ENCODE results near the gene CDC42EP5. TPM values are rescaled to one million over a fixed set of nuclear protein-coding genes. Genes with fewer than 3 reads are reported as not detected.

Gene CDC42EP5
- total RNA-seq, 1 experiment from 2014 or later, result 9.5 TPM

- no peak for DNase-seq (ENCODE audit: low read depth)
These were observed 44.5 kb downstream of the CDC42EP5 start for GRCh38 chr19:54428323-54429175.

DNA sequence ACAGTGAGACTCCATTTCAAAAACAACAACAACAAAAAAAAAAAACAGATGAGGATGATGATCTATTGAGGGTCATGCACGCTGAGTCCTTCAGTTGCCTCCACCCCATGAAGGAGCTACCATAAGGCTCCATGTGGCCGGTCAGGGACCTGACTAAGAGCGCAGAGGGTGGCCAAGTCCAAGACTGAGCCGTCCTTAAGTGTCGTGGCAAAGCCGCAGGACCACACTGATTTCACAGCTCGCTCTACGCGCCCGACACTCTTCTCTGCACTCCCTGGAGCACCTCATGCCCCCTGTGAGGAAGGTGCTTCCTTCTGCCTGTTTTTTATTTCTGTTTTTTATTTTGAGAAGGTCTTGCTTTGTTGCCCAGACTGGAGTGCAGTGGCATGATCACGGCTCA lies 45.5 kb downstream of the CDC42EP5 start:
- no peak for DNase-seq (ENCODE audit: low read depth)

DNA sequence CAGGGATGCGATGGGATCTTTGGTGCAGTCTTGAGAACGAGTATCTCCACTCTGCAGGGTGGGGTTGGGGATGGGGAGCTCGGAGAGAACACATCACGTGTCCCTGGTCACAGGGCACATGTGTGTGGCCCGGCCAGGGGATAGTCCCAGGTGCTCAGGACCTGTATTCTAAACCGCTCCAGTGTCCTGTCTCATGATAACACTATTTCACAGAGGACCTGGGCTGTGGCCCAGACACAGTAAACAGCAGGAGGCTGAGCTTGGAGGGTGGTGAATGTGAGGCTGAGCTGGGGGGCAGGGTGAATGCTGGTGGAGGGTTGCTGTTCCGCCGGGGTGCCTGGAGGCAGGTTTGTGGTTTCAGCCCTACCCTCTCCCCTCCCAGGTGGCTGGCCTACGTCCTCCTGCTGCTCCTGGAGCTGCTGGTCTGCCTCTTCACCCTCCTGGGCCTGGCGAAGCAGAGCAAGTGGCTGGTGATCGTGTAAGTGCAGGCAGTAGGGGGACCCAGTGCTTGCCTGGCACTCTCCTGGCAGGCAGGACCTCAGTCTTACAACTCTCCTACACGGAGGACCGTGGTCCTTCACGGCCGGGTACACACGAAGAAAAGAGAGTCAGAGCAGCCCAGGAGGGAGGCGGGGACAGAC lies 46.7 kb downstream of the CDC42EP5 start:
- DNase-seq (ENCODE audit: low read depth), result no peak

- no peak for DNase-seq (ENCODE audit: low read depth)
These were observed 47.7 kb downstream of the CDC42EP5 start for GRCh38 chr19:54425382-54425723.

DNA sequence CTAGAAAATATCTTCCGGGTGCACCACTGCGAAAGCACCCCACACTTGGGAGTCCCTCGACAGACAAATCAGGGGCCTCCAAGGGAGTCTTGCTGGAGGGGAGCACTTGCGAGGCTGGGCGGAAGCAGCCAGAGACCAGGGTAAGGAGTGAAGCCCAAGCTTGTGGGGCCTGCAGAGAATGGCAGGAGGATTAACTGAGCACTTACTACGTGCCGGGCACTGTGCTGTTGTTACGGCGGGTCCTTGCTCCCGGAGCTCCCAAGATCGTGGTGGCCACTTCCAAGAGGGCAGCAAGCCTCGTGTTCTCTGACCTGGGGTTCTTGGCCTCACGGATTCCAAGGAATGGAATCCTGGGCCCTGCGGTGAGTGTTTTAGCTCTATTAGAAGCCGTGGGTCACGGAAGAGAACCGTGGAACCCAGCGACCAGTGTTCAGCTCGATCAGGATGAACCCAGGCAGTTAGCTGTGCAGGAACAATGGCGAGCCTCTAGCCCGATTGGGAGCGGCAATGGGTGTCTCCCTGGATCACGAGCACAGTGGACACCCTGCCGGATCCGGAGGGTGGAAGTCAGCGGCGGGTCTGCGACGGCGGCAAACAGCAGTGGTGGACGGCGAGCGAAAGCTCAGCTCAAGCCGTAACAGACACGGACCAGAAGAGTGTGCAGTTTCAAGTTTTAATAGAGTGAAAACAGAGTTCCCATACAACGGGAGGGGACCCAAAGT lies 48.3 kb downstream of the CDC42EP5 start:
- no peak for DNase-seq (ENCODE audit: low read depth)

GRCh38 chr19:54424201-54424600 lies 48.9 kb downstream of the CDC42EP5 start:
- no peak for DNase-seq (ENCODE audit: low read depth)

DNA sequence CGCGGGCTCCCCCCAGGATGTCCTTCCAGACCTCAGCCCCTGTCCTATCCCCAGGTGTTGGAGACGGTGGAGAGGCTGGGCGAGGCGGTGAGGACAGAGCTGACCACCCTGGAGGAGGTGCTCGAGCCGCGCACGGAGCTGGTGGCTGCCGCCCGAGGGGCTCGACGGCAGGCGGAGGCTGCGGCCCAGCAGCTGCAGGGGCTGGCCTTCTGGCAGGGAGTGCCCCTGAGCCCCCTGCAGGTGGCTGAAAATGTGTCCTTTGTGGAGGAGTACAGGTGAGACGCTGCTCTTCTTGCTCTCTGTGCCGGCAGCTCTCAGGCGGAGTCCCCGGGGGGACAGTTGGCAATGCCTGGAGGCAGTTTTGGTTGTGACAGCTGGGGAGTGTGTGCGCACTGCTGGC lies 51.0 kb downstream of the CDC42EP5 start:
- DNase-seq (ENCODE audit: low read depth), result no peak

GRCh38 chr19:54421521-54421920 lies 51.6 kb downstream of the CDC42EP5 start:
- no peak for DNase-seq (ENCODE audit: low read depth)

DNA sequence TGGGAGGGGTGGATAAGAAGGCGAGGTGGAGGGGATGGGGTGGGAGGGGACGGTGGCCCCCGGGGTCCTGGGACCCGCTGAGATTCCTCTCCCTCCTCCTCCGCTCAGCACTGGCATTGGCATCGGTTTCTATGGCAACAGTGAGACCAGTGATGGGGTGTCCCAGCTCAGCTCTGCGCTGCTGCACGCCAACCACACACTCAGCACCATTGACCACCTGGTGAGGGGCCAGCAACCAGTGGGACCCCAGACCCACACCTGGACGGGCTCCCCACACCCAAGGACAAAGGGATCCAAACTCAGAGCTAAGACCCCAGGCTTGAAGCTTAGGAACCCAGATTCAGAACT lies 52.0 kb downstream of the CDC42EP5 start:
- DNase-seq (ENCODE audit: low read depth), result no peak

- DNase-seq (ENCODE audit: low read depth), result no peak
These were observed 52.5 kb downstream of the CDC42EP5 start for GRCh38 chr19:54420383-54421168.

DNA sequence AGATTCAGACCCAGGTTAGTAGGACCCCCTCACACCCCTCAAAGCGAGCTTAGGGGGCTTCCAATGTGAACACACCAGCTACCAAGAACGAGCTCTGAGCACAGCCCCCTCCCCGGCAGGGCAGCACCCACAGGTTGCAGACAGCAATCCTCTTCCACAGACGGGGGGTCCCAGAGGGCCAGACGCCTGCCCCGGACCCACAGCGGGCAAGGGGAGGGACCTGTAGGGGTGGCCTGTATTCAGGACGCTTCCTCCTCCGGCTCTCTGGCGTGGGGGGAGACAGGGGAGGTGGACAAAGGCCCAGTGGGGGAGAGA lies 53.1 kb downstream of the CDC42EP5 start:
- DNase-seq (ENCODE audit: low read depth), result no peak

DNA sequence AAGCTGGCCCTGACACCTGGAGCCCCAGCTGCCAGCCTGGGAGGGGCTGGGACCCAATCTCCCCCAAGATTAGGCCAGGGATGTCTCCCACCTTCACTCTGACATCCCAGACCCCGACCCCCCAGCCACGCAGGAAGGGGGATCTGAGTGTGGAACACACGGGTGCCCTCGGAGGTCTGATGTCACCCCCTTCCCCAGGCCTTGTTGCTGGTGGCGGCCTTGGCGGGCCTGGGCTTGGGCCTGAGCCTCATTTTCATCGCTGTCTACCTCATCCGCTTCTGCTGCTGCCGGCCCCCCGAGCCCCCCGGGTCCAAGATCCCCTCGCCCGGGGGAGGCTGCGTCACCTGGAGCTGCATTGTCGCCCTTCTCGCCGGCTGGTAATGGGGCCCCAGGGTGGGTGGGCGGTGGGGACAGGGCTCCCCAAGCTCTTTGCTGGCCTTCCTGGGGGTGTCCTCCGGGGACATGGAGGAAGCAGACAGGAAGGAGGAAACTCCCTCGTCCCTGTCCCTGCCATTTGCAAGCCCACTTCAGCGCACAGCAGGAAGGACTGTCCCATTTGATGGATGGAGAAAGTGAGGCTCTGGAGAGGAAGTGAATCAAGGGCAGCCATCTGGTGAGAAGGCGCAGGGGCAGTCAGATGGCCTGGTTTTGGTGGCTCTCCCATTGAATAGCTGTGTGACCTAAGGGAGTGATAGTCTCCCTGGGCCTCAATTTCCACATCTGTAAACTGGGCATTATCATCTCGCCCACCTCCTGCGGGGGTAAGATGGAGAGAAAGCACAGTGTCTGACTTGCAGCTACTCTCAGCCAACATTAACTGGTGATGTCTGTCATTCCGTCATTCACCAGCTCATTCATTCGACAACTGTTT lies 53.9 kb downstream of the CDC42EP5 start:
- DNase-seq (ENCODE audit: low read depth), result no peak

DNA sequence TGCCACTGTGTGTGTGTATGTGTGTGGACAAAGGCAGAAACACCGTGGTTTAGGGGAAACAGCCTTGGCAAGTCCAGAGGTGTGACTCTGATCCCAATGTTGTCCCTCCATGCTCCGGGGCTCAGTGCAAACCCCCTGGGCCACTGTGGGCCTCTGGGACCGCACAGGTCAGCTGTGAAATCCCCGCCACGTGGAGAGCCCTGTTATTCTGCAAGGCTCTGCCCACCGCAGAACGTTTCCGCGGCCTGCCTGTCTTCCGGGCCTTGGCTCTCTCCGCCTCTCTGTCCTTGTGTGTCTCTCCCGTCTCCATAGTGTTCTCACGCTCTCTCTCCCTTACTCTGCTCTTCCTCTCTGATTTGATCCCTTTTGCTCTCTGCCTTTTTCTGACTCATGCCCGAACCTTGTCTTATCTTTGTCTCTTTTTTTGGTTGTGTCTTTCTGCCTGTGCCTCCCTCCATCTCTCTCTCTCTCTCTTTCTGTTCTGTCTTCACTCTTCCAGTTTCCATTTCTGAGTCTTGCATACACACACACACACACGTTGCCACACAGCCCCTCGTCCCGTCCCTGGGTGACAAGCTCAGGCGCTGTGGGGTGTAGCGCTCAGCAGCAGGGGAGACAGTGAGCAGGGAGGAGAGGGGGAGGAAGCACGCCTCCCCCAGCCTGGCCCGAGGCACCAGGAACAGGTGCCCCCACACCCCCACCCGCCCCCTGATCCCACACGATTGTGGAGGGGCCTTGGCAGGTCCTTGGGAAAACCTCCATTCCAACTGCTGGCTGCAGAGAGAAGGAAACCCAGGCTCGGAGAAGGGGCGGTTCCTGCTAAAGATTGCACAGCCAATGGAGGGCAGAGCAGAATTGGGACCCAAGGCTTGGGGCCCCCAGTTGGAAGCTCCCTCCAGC lies 54.8 kb downstream of the CDC42EP5 start:
- DNase-seq (ENCODE audit: low read depth), result peak; percentile 78

DNA sequence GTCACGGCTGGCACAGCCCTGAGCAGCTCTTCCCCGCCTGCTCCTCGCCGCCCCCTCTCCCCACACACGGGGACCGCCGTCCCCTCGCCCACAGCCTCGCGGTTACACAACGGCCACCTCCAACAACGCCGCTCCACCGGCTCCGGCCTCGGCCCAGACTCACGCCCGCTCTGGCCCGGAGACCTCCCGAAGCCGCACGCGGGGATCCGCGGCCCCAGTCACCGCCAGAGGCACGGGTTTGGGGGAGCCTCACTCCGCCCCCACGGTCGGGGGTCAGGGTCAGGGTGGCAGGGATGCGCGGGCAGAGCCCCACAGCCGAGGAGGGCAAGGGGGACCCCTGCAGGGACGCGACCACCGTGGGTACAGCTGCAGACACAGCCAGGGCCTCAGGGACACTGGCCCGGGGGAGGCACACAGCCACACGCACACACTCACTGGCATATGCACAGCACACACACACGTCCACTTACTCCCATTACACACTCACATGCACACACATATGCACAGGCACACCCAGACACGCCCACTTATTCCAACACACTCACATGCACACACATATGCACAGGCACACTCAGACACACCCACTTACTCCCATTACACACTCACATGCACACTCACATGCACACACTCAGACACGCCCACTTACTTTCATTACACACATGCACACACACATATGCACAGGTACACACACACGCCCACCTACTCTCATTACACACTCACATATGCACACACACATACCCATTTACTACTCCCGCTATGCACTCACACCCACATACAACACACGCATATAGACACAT lies 56.2 kb downstream of the CDC42EP5 start:
- DNase-seq (ENCODE audit: low read depth), result no peak

DNA sequence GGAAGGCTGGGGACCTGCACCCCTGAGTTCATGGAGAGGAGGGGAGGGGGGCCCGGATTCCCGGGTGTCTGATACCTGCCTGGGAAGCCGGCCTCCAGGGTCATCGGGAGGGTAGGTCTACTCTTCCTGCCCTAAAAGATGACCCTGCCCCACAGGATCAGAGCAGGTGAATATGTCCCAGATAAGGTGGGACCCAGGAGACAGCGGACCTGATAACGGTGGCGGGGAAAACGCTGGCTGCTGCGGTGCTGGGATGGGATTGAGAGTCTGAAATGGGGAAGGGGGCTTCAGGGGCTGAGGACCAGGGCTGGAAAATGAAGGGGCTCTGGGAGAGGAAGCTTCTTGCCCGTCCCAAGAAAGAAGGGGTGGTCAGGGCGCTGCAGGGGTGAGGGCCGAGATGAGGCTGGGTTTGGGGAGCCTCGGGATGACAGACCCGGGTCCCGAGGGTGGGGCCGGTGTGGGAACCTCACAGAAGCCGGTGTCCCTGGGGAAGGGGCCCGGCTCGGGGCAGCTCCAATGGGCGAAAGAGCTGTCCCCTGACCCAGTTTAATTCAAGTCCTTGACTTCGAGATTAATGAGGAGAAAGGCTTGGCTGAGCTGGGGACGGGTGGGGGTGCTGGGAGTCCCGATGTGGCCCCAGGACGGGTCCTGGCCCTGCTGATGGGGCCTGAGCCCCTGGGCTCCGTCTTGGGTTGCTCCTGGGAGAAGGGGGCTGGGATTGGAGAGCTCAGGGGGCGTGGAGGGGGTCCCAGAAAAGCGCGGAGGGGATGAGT lies 57.0 kb downstream of the CDC42EP5 start:
- DNase-seq (ENCODE audit: low read depth), result no peak

DNA sequence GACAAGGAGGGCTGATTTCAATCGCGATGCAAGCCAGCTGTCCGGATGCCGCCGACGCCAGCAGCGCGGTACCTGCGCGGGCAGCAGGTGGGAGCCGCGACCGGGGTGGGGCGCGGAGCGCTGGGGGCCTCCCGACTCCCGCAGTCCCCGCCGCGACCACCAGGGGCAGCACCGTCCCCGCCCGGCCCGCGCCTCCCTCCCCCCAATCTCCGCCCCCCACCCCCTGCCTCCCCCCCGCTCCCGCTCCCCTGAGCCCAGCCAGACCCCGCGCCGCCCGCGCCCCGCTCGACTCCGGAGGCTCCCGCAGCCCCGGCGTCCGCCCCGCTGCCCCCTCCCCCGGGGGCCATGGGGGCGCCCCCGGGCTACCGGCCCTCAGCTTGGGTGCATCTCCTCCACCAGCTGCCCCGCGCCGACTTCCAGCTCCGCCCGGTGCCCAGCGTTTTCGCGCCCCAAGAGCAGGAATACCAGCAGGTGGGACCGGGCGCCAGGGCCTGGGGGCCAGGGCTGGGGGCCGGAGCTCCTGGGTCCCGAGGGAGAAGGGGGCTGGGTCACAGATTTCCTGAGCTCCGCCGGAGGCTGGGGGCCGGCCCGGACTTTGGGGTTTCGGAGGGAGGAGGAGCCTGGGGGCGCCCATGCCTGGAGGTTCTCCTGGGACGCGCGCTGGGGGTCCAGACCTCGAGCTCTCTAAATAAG lies 57.7 kb downstream of the CDC42EP5 start, which contains the start of gene TTYH1:
TSS of gene TTYH1 (plus strand) at position 257 of the 693 bp plus-strand sequence. CDS start at position 346, 89 bp downstream.
- DNase-seq (ENCODE audit: low read depth), result no peak

Data from Daoy (cell line).